Trophoblast cell (in vitro differentiated cells and primary cell): Measurements from ENCODE around the gene SYNJ2.

Source experiments
- DNase-seq, 2 donors: peaks; one replicate each; pipeline ENCODE4 v3.0.0-alpha.2; 2016
- H2AFZ ChIP-seq: 2 replicates; pipeline ENCODE4 v1.6.1; 2013; ENCODE audit warnings: low read length, moderate library complexity, mild to moderate bottlenecking; ENCODE audit not compliant: insufficient read depth, poor library complexity
- H2AK5ac ChIP-seq: 2 replicates; pipeline ENCODE4 v1.6.1; 2013; ENCODE audit warnings: mild to moderate bottlenecking, low read length
- H2BK120ac ChIP-seq: 2 replicates; pipeline ENCODE4 v1.6.1; 2013; ENCODE audit warnings: low read length, mild to moderate bottlenecking, moderate library complexity; ENCODE audit not compliant: insufficient read depth, poor library complexity
- H2BK12ac ChIP-seq: 2 replicates; pipeline ENCODE4 v1.6.1; 2013; ENCODE audit warnings: mild to moderate bottlenecking, low read length, moderate library complexity
- H2BK5ac ChIP-seq: 2 replicates; pipeline ENCODE4 v1.6.1; 2013; ENCODE audit warnings: low read length, low read depth, moderate library complexity, mild to moderate bottlenecking; ENCODE audit not compliant: poor library complexity
- H3K14ac ChIP-seq: 2 replicates; pipeline ENCODE4 v1.6.1; 2013; ENCODE audit warnings: mild to moderate bottlenecking, low read length
- H3K18ac ChIP-seq: 2 replicates; pipeline ENCODE4 v1.6.1; 2013; ENCODE audit warnings: mild to moderate bottlenecking, low read length
- H3K23ac ChIP-seq: 2 replicates; pipeline ENCODE4 v1.6.1; 2013; ENCODE audit warnings: low read length
- H3K27ac ChIP-seq: 2 replicates; pipeline ENCODE4 v1.5.1; 2013; ENCODE audit warnings: low read depth, mild to moderate bottlenecking, inconsistent platforms, low read length, moderate library complexity
- H3K27me3 ChIP-seq: 2 replicates; pipeline ENCODE4 v1.6.1; 2013; ENCODE audit warnings: inconsistent platforms, mild to moderate bottlenecking, low read length, moderate library complexity; ENCODE audit not compliant: insufficient read depth
- H3K36me3 ChIP-seq, 2 experiments: 1 replicate in 1 of 2; 2 replicates in 1 of 2; pipeline ENCODE4 v1.6.1; 2013; ENCODE audit warnings: low read length in 2 of 2, mild to moderate bottlenecking in 2 of 2, moderate library complexity in 1 of 2; ENCODE audit not compliant: insufficient read depth in 2 of 2, control insufficient read depth in 1 of 2
- H3K4ac ChIP-seq: 2 replicates; pipeline ENCODE4 v1.6.1; 2013; ENCODE audit warnings: low read depth, mild to moderate bottlenecking, low read length, moderate library complexity
- H3K4me1 ChIP-seq, 2 experiments: 1 replicate in 1 of 2; 2 replicates in 1 of 2; pipeline ENCODE4 v1.6.1; 2013; ENCODE audit warnings: low read length in 2 of 2, mild to moderate bottlenecking in 2 of 2, moderate library complexity in 1 of 2; ENCODE audit not compliant: insufficient read depth in 2 of 2, control insufficient read depth in 1 of 2
- H3K4me2 ChIP-seq: 2 replicates; pipeline ENCODE4 v1.6.1; 2013; ENCODE audit warnings: inconsistent platforms, mild to moderate bottlenecking, low read length, moderate library complexity
- H3K4me3 ChIP-seq: 2 replicates; pipeline ENCODE4 v1.5.1; 2013; ENCODE audit warnings: mild to moderate bottlenecking, low read depth, low read length, inconsistent platforms
- H3K79me1 ChIP-seq: one replicate; pipeline ENCODE4 v1.6.1; 2013; ENCODE audit warnings: low read length
- H3K79me2 ChIP-seq: 2 replicates; pipeline ENCODE4 v1.6.1; 2013; ENCODE audit warnings: low read length, mild to moderate bottlenecking; ENCODE audit not compliant: control insufficient read depth, insufficient read depth, poor library complexity
- H3K9ac ChIP-seq: 2 replicates; pipeline ENCODE4 v1.6.1; 2013; ENCODE audit warnings: mild to moderate bottlenecking, low read length
- H3K9me3 ChIP-seq: 2 replicates; pipeline ENCODE4 v1.6.1; 2013; ENCODE audit warnings: low read depth, mild to moderate bottlenecking, control low read depth, inconsistent platforms, low read length; ENCODE audit not compliant: insufficient read depth
- H4K12ac ChIP-seq: 2 replicates; pipeline ENCODE4 v1.6.1; 2013; ENCODE audit warnings: low read depth, mild to moderate bottlenecking, low read length, moderate library complexity
- H4K8ac ChIP-seq: 2 replicates; pipeline ENCODE4 v1.6.1; 2013; ENCODE audit warnings: low read depth, mild to moderate bottlenecking, low read length, moderate library complexity
- H4K91ac ChIP-seq: one replicate; pipeline ENCODE4 v1.6.1; 2013; ENCODE audit warnings: low read depth, mild to moderate bottlenecking, low read length, moderate library complexity
- WGBS: extraction: QIAGEN DNeasy Blood & Tissue Kit; methylation state at CpG from one replicate; pipeline ENCODE4 v1.1.7; 2013; ENCODE audit warnings: missing lambda C conversion rate; ENCODE audit not compliant: insufficient read length, insufficient coverage; ENCODE audit errors: extremely low coverage; 5-methylcytosine and 5-hydroxymethylcytosine counted together

The SYNJ2 gene

DNA sequence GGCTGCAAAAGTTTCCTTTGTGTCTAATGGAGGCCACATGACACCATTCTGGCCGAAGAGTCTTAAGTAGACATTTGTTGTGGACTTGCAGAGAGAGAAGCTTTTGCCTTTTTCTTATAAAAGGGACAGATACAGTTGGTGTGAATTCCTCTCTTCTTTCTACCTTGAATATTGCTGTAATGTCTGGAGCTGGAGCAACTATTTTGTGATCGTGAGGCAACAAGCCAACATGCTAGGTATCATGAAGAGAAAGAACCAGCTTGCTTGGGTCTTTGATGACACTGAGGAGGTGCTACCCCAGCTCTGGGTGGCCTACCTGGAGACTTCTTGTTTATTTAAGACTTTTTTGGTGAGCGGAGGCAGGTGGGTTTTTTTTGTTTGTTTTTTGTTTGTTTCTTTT lies 16.3 kb upstream of the SYNJ2 start:
- H2AK5ac ChIP-seq = no peak overlapping the region
- H2BK120ac ChIP-seq = no peak overlapping the region
- no peak overlapping the region for H2BK5ac ChIP-seq
- no peaks in the 10 kb centered on the region for H3K9me3 ChIP-seq
- no peak overlapping the region for H2BK12ac ChIP-seq
- no peak overlapping the region for H3K27ac ChIP-seq
- H3K36me3 ChIP-seq = no peaks in the 10 kb centered on the region
- no peak overlapping the region for H3K4me2 ChIP-seq
- no peak overlapping the region for H4K12ac ChIP-seq
- H3K18ac ChIP-seq = no peak overlapping the region
- no CpG with 5 or more reads among the region's 3 CpGs for WGBS
- no peaks in the 10 kb centered on the region for H3K27me3 ChIP-seq
- H3K9ac ChIP-seq = no peak overlapping the region
- H2AFZ ChIP-seq = no peak overlapping the region
- H3K79me1 ChIP-seq = peaks cover 2% of the 10 kb centered on the region
- no peak overlapping the region for H4K91ac ChIP-seq
- no peak for DNase-seq
- H3K23ac ChIP-seq = no peak overlapping the region
- H3K4me3 ChIP-seq = no peak overlapping the region
- peaks cover 4 to 5% of the 10 kb centered on the region in 2 experiments for H3K4me1 ChIP-seq
- H3K14ac ChIP-seq = no peak overlapping the region
- no peak overlapping the region for H3K4ac ChIP-seq
- no peak overlapping the region for H4K8ac ChIP-seq
- no peaks in the 10 kb centered on the region for H3K79me2 ChIP-seq

DNA sequence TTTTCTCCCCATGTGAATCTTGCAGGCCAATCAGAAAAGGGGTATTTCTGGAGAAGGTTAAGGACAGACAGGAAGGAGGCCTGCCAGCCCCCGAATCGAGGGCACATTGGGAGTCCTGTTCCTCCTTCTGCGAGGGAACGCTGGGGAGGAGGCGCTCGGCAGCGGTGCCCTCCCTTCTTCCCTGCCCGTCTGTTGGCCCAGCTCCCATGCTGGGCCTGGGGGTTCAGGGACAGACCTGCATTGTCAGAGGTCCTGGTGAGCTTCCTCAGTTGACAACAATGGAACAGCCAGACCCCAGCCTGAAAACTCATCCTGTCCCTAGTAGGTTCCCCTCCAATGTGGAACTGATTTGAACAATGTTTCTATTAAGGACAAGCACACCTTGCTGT lies 15.1 kb upstream of the SYNJ2 start:
- Histone ChIP-seq H2BK12ac (no peak overlapping the region), H4K12ac (no peak overlapping the region), H4K8ac (no peak overlapping the region), H3K36me3 (no peaks in the 10 kb centered on the region), H3K27me3 (no peaks in the 10 kb centered on the region), H3K79me1 (peaks cover 2% of the 10 kb centered on the region), H2BK120ac (no peak overlapping the region), H3K27ac (no peak overlapping the region), H3K9ac (no peak overlapping the region), H3K14ac (no peak overlapping the region), H4K91ac (no peak overlapping the region), H3K4ac (no peak overlapping the region), H3K4me1 (peaks cover 4 to 7% of the 10 kb centered on the region in 2 experiments), H2BK5ac (no peak overlapping the region), H3K18ac (no peak overlapping the region), H3K4me3 (no peak overlapping the region), H2AFZ (no peak overlapping the region), H3K9me3 (no peaks in the 10 kb centered on the region), H3K23ac (no peak overlapping the region), H3K4me2 (no peak overlapping the region), H3K79me2 (no peaks in the 10 kb centered on the region), H2AK5ac (no peak overlapping the region)
- no CpG with 5 or more reads among the region's 8 CpGs for WGBS
- no peak for DNase-seq

DNA sequence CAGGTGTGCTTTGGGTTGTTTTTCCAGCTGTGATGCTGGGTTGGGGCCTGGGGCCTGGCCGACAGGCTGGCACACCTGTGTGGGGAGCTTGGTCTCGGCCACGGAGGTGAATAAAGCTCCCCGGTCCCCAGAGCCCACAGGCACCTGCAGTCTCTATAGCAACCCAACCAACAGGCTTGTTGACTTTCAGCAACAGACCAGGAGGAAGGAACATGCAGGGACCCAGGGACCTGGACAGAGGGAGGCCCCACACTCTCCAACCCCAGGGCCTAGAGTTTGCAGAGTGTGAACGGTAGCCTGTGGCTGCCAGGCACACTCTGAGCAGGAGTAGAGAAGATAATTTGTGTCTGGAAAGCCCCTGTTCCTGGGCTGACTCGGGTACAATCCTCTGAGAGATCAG lies 14.6 kb upstream of the SYNJ2 start:
- H3K4me1 ChIP-seq = peaks cover 4 to 7% of the 10 kb centered on the region in 2 experiments
- DNase-seq = no peak
- no peaks in the 10 kb centered on the region for H3K9me3 ChIP-seq
- no peak overlapping the region for H3K4me2 ChIP-seq
- H4K8ac ChIP-seq = no peak overlapping the region
- no peaks in the 10 kb centered on the region for H3K36me3 ChIP-seq
- H3K4ac ChIP-seq = no peak overlapping the region
- H3K14ac ChIP-seq = no peak overlapping the region
- H2BK5ac ChIP-seq = no peak overlapping the region
- H3K9ac ChIP-seq = no peak overlapping the region
- H3K79me2 ChIP-seq = no peaks in the 10 kb centered on the region
- H3K18ac ChIP-seq = no peak overlapping the region
- no peak overlapping the region for H4K12ac ChIP-seq
- no peak overlapping the region for H2BK12ac ChIP-seq
- no peak overlapping the region for H3K23ac ChIP-seq
- no peak overlapping the region for H3K27ac ChIP-seq
- H4K91ac ChIP-seq = no peak overlapping the region
- no peak overlapping the region for H2AK5ac ChIP-seq
- H3K79me1 ChIP-seq = peaks cover 2% of the 10 kb centered on the region
- H2AFZ ChIP-seq = no peak overlapping the region
- WGBS = no CpG with 5 or more reads among the region's 6 CpGs
- no peaks in the 10 kb centered on the region for H3K27me3 ChIP-seq
- no peak overlapping the region for H3K4me3 ChIP-seq
- H2BK120ac ChIP-seq = no peak overlapping the region

DNA sequence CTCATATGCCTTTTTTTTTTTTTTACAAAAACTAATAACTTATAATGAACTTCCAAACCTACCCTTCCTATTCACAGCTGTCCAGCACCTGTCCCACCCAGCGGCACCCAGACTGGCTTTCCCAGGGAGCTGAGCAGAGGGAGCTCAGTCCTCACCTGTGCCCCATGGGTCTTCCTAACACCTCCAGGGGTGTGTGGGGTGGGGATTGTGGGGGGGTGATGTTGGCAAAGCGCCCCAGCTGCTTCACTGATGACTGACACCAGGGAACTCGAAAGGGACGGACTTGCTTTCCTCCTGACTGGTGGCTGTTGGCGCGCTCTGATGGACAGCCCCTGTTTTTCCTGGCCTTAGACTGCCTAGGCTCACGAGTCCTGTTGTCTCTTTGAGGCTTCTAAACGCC lies 14.2 kb upstream of the SYNJ2 start:
- Histone ChIP-seq H3K27me3 (no peaks in the 10 kb centered on the region), H3K27ac (no peak overlapping the region), H3K4me3 (no peak overlapping the region), H3K36me3 (no peaks in the 10 kb centered on the region), H3K4me2 (no peak overlapping the region), H2AFZ (no peak overlapping the region), H3K23ac (no peak overlapping the region), H2AK5ac (no peak overlapping the region), H3K18ac (no peak overlapping the region), H4K8ac (no peak overlapping the region), H3K4me1 (peaks cover 4 to 7% of the 10 kb centered on the region in 2 experiments), H2BK120ac (no peak overlapping the region), H2BK12ac (no peak overlapping the region), H3K9me3 (no peaks in the 10 kb centered on the region), H2BK5ac (no peak overlapping the region), H4K91ac (no peak overlapping the region), H3K9ac (no peak overlapping the region), H3K79me1 (peaks cover 2% of the 10 kb centered on the region), H4K12ac (no peak overlapping the region), H3K4ac (no peak overlapping the region), H3K79me2 (no peaks in the 10 kb centered on the region), H3K14ac (no peak overlapping the region)
- no peak for DNase-seq
- no CpG with 5 or more reads among the region's 8 CpGs for WGBS
